Ishikawa (cell line): ENCODE results near the gene MIER1.

Source experiments
- CEBPB ChIP-seq: IDR thresholded peaks from 2 replicates; pipeline ENCODE4 v1.6.1; 2012
- CREB1 ChIP-seq: IDR thresholded peaks from 2 replicates; pipeline ENCODE4 v1.6.1; 2012; ENCODE audit warnings: low read depth
- EGR1 ChIP-seq: IDR thresholded peaks from 2 replicates; pipeline ENCODE4 v1.6.1; 2012
- EP300 ChIP-seq: IDR thresholded peaks from 2 replicates; pipeline ENCODE4 v1.6.1; 2012; ENCODE audit warnings: borderline replicate concordance
- FOXM1 ChIP-seq: IDR thresholded peaks from 2 replicates; pipeline ENCODE4 v1.6.1; 2012; ENCODE audit warnings: low read depth, borderline replicate concordance
- MAX ChIP-seq: IDR thresholded peaks from 2 replicates; pipeline ENCODE4 v1.6.1; 2012
- NFIC ChIP-seq: IDR thresholded peaks from 2 replicates; pipeline ENCODE4 v1.6.1; 2012
- RAD21 ChIP-seq: IDR thresholded peaks from 2 replicates; pipeline ENCODE4 v1.6.1; 2012; ENCODE audit warnings: low read depth
- REST ChIP-seq: IDR thresholded peaks from 2 replicates; pipeline ENCODE4 v1.6.1; 2012; ENCODE audit warnings: low read depth, mild to moderate bottlenecking
- TAF1 ChIP-seq: IDR thresholded peaks from 2 replicates; pipeline ENCODE4 v1.6.1; 2012; ENCODE audit warnings: low read depth, mild to moderate bottlenecking
- TCF12 ChIP-seq: IDR thresholded peaks from 2 replicates; pipeline ENCODE4 v1.6.1; 2012; ENCODE audit warnings: low read depth
- TEAD4 ChIP-seq: IDR thresholded peaks from 2 replicates; pipeline ENCODE4 v1.6.1; 2012
- USF1 ChIP-seq: IDR thresholded peaks from 2 replicates; pipeline ENCODE4 v1.6.1; 2012
- YY1 ChIP-seq: IDR thresholded peaks from 2 replicates; pipeline ENCODE4 v1.6.1; 2012; ENCODE audit warnings: low read depth
- ZBTB7A ChIP-seq: IDR thresholded peaks from 2 replicates; pipeline ENCODE4 v1.6.1; 2012; ENCODE audit warnings: low read depth

Gene MIER1

GRCh38 chr1:66929691-66929998, 4.9 kb downstream of the MIER1 start:
- TF ChIP-seq CEBPB = 0 out of 2 replicates have a peak, but pooled peaks have one; percentile 19
- no peak for TF ChIP-seq MAX

- TF ChIP-seq TCF12 (peak; percentile 44; the same call in 1 of the 2 replicates), ZBTB7A (peak; percentile 82), REST (no peak), RAD21 (no peak), TAF1 (0 out of 2 replicates have a peak, but pooled peaks have one; percentile 64), EGR1 (peak; percentile 76), CEBPB (no peak), YY1 (peak; percentile 81), MAX (peak; percentile 37)
These were observed 5.4 kb downstream of the MIER1 start for GRCh38 chr1:66929999-66930822.

GRCh38 chr1:66930823-66931174, 6.0 kb downstream of the MIER1 start:
- TF ChIP-seq CEBPB (no peak), USF1 (no peak), FOXM1 (no peak), EP300 (no peak), CREB1 (no peak), MAX (no peak)

GRCh38 chr1:66931590-66931989, 6.8 kb downstream of the MIER1 start:
- TF ChIP-seq TEAD4 (no peak), NFIC (no peak), TCF12 (no peak), ZBTB7A (no peak), TAF1 (no peak), RAD21 (no peak), CEBPB (no peak), FOXM1 (no peak), CREB1 (no peak)

GRCh38 chr1:66932291-66932690, 7.5 kb downstream of the MIER1 start:
- TF ChIP-seq YY1 = no peak
- no peak for TF ChIP-seq MAX
- TF ChIP-seq TAF1 = no peak
- no peak for TF ChIP-seq EGR1
- no peak for TF ChIP-seq REST
- no peak for TF ChIP-seq CEBPB
- TF ChIP-seq ZBTB7A = no peak
- TF ChIP-seq CREB1 = no peak
- TF ChIP-seq TEAD4 = no peak
- no peak for TF ChIP-seq EP300

- TF ChIP-seq EP300 = no peak
- no peak for TF ChIP-seq CREB1
- TF ChIP-seq MAX = no peak
- no peak for TF ChIP-seq ZBTB7A
- no peak for TF ChIP-seq TAF1
- no peak for TF ChIP-seq NFIC
- TF ChIP-seq CEBPB = no peak
These were observed 9.3 kb downstream of the MIER1 start for GRCh38 chr1:66933887-66934700.
